ENCODE data around the gene TMF1. TPM values are rescaled to one million over a fixed set of nuclear protein-coding genes. Genes with fewer than 3 reads are reported as not detected.

Gene TMF1
- total RNA-seq, 6 experiments from 2014 or later, result 7.9 to 15.4 (median 11.5) TPM

DNA sequence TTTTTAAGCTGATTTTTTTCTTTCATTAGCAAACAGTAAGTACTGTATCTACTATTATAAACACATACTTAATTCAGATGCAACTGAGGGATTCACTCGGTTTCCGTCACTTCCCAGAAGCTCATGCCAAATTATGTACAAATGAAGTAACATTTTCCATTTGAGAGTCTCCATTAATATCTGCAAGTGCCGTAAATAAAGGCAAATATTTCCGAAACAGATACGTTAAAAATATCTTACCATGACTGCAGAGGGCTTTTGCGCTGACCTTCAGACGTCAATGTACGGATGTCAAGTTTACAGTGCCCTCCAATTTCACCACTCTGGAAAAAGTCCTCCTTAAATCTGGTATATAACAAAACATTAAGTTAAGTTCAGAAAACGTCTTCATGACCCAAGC lies 48.0 kb downstream of the TMF1 start:
- intact Hi-C loops (cut with DNase I), result no loop called here
- 92% methylated on average over 9 of the region's 9 CpGs for WGBS (ENCODE audit: insufficient coverage, low coverage, low lambda C conversion rate, missing lambda C conversion rate)
- no peak overlapping the region for H3K4me3 ChIP-seq
- H3K36me3 ChIP-seq, result peaks cover 0 to 12% (median 3%) of the 10 kb centered on the region in 4 donors
- no peaks in the 10 kb centered on the region for H3K4me1 ChIP-seq
- H3K9me3 ChIP-seq, result no peaks in the 10 kb centered on the region
- H3K27ac ChIP-seq, result no peak overlapping the region
- no peak for DNase-seq
- no peaks in the 10 kb centered on the region for H3K27me3 ChIP-seq
- TF ChIP-seq POLR2A (IDR thresholded peaks at IDR 0.05), result no peak
- TF ChIP-seq, protein P1, sequence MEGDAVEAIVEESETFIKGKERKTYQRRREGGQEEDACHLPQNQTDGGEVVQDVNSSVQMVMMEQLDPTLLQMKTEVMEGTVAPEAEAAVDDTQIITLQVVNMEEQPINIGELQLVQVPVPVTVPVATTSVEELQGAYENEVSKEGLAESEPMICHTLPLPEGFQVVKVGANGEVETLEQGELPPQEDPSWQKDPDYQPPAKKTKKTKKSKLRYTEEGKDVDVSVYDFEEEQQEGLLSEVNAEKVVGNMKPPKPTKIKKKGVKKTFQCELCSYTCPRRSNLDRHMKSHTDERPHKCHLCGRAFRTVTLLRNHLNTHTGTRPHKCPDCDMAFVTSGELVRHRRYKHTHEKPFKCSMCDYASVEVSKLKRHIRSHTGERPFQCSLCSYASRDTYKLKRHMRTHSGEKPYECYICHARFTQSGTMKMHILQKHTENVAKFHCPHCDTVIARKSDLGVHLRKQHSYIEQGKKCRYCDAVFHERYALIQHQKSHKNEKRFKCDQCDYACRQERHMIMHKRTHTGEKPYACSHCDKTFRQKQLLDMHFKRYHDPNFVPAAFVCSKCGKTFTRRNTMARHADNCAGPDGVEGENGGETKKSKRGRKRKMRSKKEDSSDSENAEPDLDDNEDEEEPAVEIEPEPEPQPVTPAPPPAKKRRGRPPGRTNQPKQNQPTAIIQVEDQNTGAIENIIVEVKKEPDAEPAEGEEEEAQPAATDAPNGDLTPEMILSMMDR (IDR thresholded peaks at IDR 0.05), result no peak
- ATAC-seq, result no peak

GRCh38 chr3:68999605-69000004 lies 52.5 kb downstream of the TMF1 start:
- no peaks in the 10 kb centered on the region for H3K27me3 ChIP-seq
- DNase-seq (no peak), ATAC-seq (no peak)
- peaks cover 0 to 14% (median 4%) of the 10 kb centered on the region in 4 donors for H3K36me3 ChIP-seq
- TF ChIP-seq, protein P1 (IDR thresholded peaks at IDR 0.05), result no peak
- no peak for TF ChIP-seq POLR2A (IDR thresholded peaks at IDR 0.05)
- no peaks in the 10 kb centered on the region for H3K4me1 ChIP-seq
- H3K4me3 ChIP-seq, result no peak overlapping the region
- 100% methylated on average over 1 of the region's 1 CpG for WGBS (ENCODE audit: insufficient coverage, low coverage, low lambda C conversion rate, missing lambda C conversion rate)
- intact Hi-C loops (cut with DNase I), result no loop called here
- H3K27ac ChIP-seq, result no peak overlapping the region
- H3K9me3 ChIP-seq, result no peaks in the 10 kb centered on the region

GRCh38 chr3:68999158-68999557 lies 53.0 kb downstream of the TMF1 start:
- H3K27me3 ChIP-seq, result no peaks in the 10 kb centered on the region
- no peaks in the 10 kb centered on the region for H3K4me1 ChIP-seq
- intact Hi-C loops (cut with DNase I), result no loop called here
- H3K4me3 ChIP-seq, result no peak overlapping the region
- TF ChIP-seq, protein P1 (IDR thresholded peaks at IDR 0.05), result no peak
- TF ChIP-seq POLR2A (IDR thresholded peaks at IDR 0.05), result no peak
- no peaks in the 10 kb centered on the region for H3K9me3 ChIP-seq
- no peak overlapping the region for H3K27ac ChIP-seq
- peaks cover 0 to 14% (median 4%) of the 10 kb centered on the region in 4 donors for H3K36me3 ChIP-seq
- ATAC-seq (no peak), DNase-seq (no peak)

- 53% methylated on average over 6 of the region's 6 CpGs for WGBS (ENCODE audit: insufficient coverage, low coverage, low lambda C conversion rate, missing lambda C conversion rate)
- no peak overlapping the region for H3K4me3 ChIP-seq
- no peak overlapping the region for H3K27ac ChIP-seq
- ATAC-seq (no peak), DNase-seq (no peak)
- peaks cover 0 to 11% (median 2%) of the 10 kb centered on the region in 4 donors for H3K36me3 ChIP-seq
- no peak for TF ChIP-seq POLR2A (IDR thresholded peaks at IDR 0.05)
- TF ChIP-seq, protein P1 (IDR thresholded peaks at IDR 0.05), result no peak
- intact Hi-C loops (cut with DNase I), result no loop called here
- no peaks in the 10 kb centered on the region for H3K9me3 ChIP-seq
- H3K4me1 ChIP-seq, result no peaks in the 10 kb centered on the region
- H3K27me3 ChIP-seq, result no peaks in the 10 kb centered on the region
These were observed 54.2 kb downstream of the TMF1 start for GRCh38 chr3:68997887-68998286.
